OCI-LY1 (cell line): Measurements from ENCODE around the gene BICD2.

Experiments used
- CTCF ChIP-seq: fragments of 200-600 bp; sonication (generic), shearing (Covaris generic); IDR thresholded peaks from 2 replicates; pipeline ENCODE4 v1.5.1; 2017; ENCODE audit warnings: mild to moderate bottlenecking, antibody characterized with exemption, low read length, moderate library complexity, mixed read lengths
- EZH2 ChIP-seq: fragments of 200-600 bp; sonication (generic), shearing (Covaris generic); IDR thresholded peaks from 2 replicates; pipeline ENCODE4 v1.8.0; 2017; ENCODE audit warnings: borderline replicate concordance, mixed run types, mild to moderate bottlenecking, antibody characterized with exemption, low read length, moderate library complexity, mixed read lengths

GRCh38 chr9:92769286-92769685 lies 4.7 kb upstream of the BICD2 start:
- TF ChIP-seq CTCF = no peak
- TF ChIP-seq EZH2 = no peak
